Islet precursor cell (in vitro differentiated cells): ENCODE results near the gene CORT.

ENCODE experiments used
- DNase-seq: peaks from one replicate; pipeline ENCODE4 v3.0.0-alpha.2; 2018

CORT gene

DNA sequence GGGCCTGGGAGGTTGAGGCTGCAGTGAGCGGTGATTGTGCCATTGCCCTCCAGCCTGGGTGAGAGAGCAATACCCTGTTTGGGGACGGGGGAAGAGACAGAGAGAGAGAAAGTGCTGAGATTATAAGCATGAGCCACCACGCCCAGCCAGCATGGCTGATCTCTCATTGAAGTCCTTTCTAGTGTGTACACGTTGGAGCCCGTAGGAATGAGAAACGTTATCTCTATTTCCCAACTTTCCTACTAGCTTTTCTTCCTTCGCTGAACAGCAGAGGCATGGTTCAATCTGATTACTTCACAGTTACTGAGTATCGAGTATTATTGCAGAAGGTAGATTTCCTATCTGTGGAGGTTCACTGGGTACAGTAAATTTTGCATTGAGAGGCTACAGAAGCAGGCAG, 29.5 kb downstream of the CORT start:
- no peak for DNase-seq

- no peak for DNase-seq
Observed at GRCh38 chr1:10480614-10481013, 30.8 kb downstream of the CORT start.

- no peak for DNase-seq
Observed at GRCh38 chr1:10484521-10484920, 34.7 kb downstream of the CORT start.

GRCh38 chr1:10489291-10490055, 39.6 kb downstream of the CORT start:
- no peak for DNase-seq

GRCh38 chr1:10490286-10490970, 40.6 kb downstream of the CORT start:
- no peak for DNase-seq

GRCh38 chr1:10494418-10494753, 44.6 kb downstream of the CORT start:
- no peak for DNase-seq

GRCh38 chr1:10494754-10495474, 45.1 kb downstream of the CORT start:
- peak; percentile 84 for DNase-seq

DNA sequence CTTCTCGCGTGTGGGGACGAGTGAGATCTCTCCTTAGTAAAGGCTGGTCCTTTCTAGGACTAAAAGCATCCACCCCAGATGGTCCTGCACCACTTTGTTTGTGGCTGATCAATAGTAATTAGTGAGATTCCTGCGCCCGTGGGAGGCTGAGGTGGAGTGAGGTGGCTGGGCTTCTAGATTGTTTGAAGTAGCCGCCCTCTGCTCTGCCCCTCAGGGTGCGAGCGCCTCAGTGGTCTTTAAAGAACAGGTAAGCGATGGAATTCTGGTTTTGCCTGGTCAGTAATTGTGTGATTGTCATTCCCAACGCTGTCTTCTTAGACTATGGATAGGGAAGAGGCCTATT, 45.6 kb downstream of the CORT start:
- peak; percentile 61 for DNase-seq

- peak; percentile 67 for DNase-seq
Observed at GRCh38 chr1:10495952-10496351, 46.1 kb downstream of the CORT start.

DNA sequence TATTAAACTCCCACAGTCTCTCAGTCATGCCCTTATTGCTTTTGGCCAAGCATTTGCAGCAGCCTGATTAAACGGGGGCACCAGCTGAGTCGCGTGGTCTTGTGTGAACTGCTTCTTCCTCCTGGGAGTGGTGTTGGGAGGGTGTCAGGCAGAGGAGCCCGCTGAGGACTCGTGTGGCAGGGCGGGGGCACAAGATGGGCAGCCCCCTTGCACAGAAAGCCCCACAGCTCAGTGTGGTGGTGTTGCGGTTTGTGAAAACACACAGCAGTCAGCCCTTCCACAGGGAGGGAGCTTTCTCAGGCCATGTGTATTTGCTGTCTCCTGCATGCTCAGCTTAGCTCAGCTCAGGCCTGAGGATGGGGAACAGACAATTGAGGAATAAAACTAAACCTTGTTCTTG, 47.3 kb downstream of the CORT start:
- DNase-seq: no peak

GRCh38 chr1:10498231-10498630, 48.4 kb downstream of the CORT start:
- no peak for DNase-seq
